Measurements from ENCODE around the gene PBX2. TPM values are rescaled to one million over a fixed set of nuclear protein-coding genes. Genes with fewer than 3 reads are reported as not detected.

Gene PBX2
- total RNA-seq (63.8 and 77.5 TPM in 2 replicates), polyA plus RNA-seq (20.5 and 21.6 TPM in 2 replicates)

GRCh38 chr6:32190054-32190851 lies at the start of gene PBX2:
Gene PBX2, minus strand, starts transcription at chr6:32190202. Its CDS starts 287 bp downstream, at chr6:32189915.
- H4K20me1 ChIP-seq (ENCODE audit: insufficient read depth, poor library complexity, severe bottlenecking): no peaks in the 10 kb centered on the region
- H3K9me2 ChIP-seq (replicated peaks; ENCODE audit: insufficient read depth): no peaks in the 10 kb centered on the region
- H3K27ac ChIP-seq: peak within 1 kb of the TSS; percentile 97
- H2AFZ ChIP-seq: peak within 1 kb of the TSS; percentile 18
- H3K4me1 ChIP-seq (ENCODE audit: insufficient read depth): peaks cover 36% of the 10 kb centered on the region
- peaks cover 33% of the 10 kb centered on the region for H3K79me2 ChIP-seq
- H3K9me3 ChIP-seq (ENCODE audit: low read depth): no peaks in the 10 kb centered on the region
- H3K36me3 ChIP-seq (replicated peaks; ENCODE audit: insufficient read depth, low read depth): no peaks in the 10 kb centered on the region
- H3K27me3 ChIP-seq: no peaks in the 10 kb centered on the region
- peak within 1 kb of the TSS; percentile 89 for H3K4me2 ChIP-seq
- H3K4me3 ChIP-seq: peak within 1 kb of the TSS; percentile 81
- TF ChIP-seq EZH2 (IDR thresholded peaks at IDR 0.05; ENCODE audit: borderline replicate concordance): no peak
- no peak for TF ChIP-seq EZH2phosphoT487 (IDR thresholded peaks at IDR 0.05; ENCODE audit: low read depth, severe bottlenecking, unreplicated experiment)
- TF ChIP-seq, protein P1, sequence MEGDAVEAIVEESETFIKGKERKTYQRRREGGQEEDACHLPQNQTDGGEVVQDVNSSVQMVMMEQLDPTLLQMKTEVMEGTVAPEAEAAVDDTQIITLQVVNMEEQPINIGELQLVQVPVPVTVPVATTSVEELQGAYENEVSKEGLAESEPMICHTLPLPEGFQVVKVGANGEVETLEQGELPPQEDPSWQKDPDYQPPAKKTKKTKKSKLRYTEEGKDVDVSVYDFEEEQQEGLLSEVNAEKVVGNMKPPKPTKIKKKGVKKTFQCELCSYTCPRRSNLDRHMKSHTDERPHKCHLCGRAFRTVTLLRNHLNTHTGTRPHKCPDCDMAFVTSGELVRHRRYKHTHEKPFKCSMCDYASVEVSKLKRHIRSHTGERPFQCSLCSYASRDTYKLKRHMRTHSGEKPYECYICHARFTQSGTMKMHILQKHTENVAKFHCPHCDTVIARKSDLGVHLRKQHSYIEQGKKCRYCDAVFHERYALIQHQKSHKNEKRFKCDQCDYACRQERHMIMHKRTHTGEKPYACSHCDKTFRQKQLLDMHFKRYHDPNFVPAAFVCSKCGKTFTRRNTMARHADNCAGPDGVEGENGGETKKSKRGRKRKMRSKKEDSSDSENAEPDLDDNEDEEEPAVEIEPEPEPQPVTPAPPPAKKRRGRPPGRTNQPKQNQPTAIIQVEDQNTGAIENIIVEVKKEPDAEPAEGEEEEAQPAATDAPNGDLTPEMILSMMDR (IDR thresholded peaks at IDR 0.05; ENCODE audit: poor library complexity): no peak
- peak; percentile 95 for DNase-seq (ENCODE audit: low spot score)
- 5% methylated on average over 11 of the region's 23 CpGs for WGBS (ENCODE audit: low lambda C conversion rate, missing lambda C conversion rate)

DNA sequence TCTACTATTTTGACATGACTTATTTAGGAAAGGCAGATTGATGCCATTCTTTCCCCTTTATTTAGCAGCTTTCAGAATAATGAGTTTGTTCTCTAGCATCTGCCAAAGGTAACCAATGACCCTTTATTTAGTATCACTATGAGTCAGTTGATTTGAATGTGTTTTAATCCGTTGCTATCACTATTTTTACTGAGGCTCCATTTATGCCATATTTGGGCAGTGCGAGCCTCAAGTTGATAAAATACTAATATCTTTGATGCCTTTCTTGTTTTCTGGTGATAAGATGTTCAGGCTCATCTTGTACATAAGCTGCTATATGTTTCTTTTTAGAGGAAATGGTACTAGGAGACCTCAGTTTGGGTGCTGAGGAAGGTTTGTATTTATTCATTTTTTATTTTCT lies 49.5 kb upstream of the PBX2 start:
- no peak overlapping the region for H2AFZ ChIP-seq
- H3K27me3 ChIP-seq: no peaks in the 10 kb centered on the region
- no peak overlapping the region for H3K4me3 ChIP-seq
- H3K27ac ChIP-seq: no peak overlapping the region
- no peaks in the 10 kb centered on the region for H3K79me2 ChIP-seq
- 85% methylated on average over 2 of the region's 2 CpGs for WGBS (ENCODE audit: low lambda C conversion rate, missing lambda C conversion rate)
- no peaks in the 10 kb centered on the region for H3K36me3 ChIP-seq (replicated peaks; ENCODE audit: insufficient read depth, low read depth)
- no peaks in the 10 kb centered on the region for H3K9me2 ChIP-seq (replicated peaks; ENCODE audit: insufficient read depth)
- TF ChIP-seq EZH2 (IDR thresholded peaks at IDR 0.05; ENCODE audit: borderline replicate concordance): no peak
- no peak for TF ChIP-seq EZH2phosphoT487 (IDR thresholded peaks at IDR 0.05; ENCODE audit: low read depth, severe bottlenecking, unreplicated experiment)
- TF ChIP-seq, protein P1 (IDR thresholded peaks at IDR 0.05; ENCODE audit: poor library complexity): no peak
- no peak for DNase-seq (ENCODE audit: low spot score)
- no peaks in the 10 kb centered on the region for H3K9me3 ChIP-seq (ENCODE audit: low read depth)
- H3K4me1 ChIP-seq (ENCODE audit: insufficient read depth): no peaks in the 10 kb centered on the region
- no peak overlapping the region for H3K4me2 ChIP-seq
- H4K20me1 ChIP-seq (ENCODE audit: insufficient read depth, poor library complexity, severe bottlenecking): no peaks in the 10 kb centered on the region

- H3K9me3 ChIP-seq (ENCODE audit: low read depth): no peaks in the 10 kb centered on the region
- H3K9me2 ChIP-seq (replicated peaks; ENCODE audit: insufficient read depth): no peaks in the 10 kb centered on the region
- H4K20me1 ChIP-seq (ENCODE audit: insufficient read depth, poor library complexity, severe bottlenecking): no peaks in the 10 kb centered on the region
- H3K36me3 ChIP-seq (replicated peaks; ENCODE audit: insufficient read depth, low read depth): no peaks in the 10 kb centered on the region
- H3K79me2 ChIP-seq: no peaks in the 10 kb centered on the region
- H3K4me3 ChIP-seq: no peak overlapping the region
- no peaks in the 10 kb centered on the region for H3K4me1 ChIP-seq (ENCODE audit: insufficient read depth)
- H3K27ac ChIP-seq: no peak overlapping the region
- TF ChIP-seq EZH2 (IDR thresholded peaks at IDR 0.05; ENCODE audit: borderline replicate concordance) (no peak), EZH2phosphoT487 (IDR thresholded peaks at IDR 0.05; ENCODE audit: low read depth, severe bottlenecking, unreplicated experiment) (no peak)
- TF ChIP-seq, protein P1 (IDR thresholded peaks at IDR 0.05; ENCODE audit: poor library complexity): no peak
- H3K27me3 ChIP-seq: no peaks in the 10 kb centered on the region
- WGBS (ENCODE audit: low lambda C conversion rate, missing lambda C conversion rate): 61% methylated on average over 4 of the region's 4 CpGs
- no peak overlapping the region for H3K4me2 ChIP-seq
- no peak for DNase-seq (ENCODE audit: low spot score)
- no peak overlapping the region for H2AFZ ChIP-seq
Measured at GRCh38 chr6:32234934-32235333, 44.9 kb upstream of the PBX2 start.

Measured in hepatocyte (in vitro differentiated cells).